HepG2 (cell line): ENCODE results near the gene STRADA. TPM values are rescaled to one million over a fixed set of nuclear protein-coding genes. Genes with fewer than 3 reads are reported as not detected.

ENCODE experiments used
- ATAC-seq: fragments of 200-7000 bp; cut with Tn5 transposase; 3 replicates; pipeline ENCODE4 v1.9.1; 2020; ENCODE audit warnings: mild to moderate bottlenecking, moderate library complexity
- BruUV-seq: library from RNA; stranded (reverse); fragments of 400-500 nt; replicated peaks from 2 replicates; lab custom pipeline; 2021; lab: Mats Ljungman, UMichigan
- CTCF ChIA-PET: fragments of 300-600 bp; formaldehyde crosslinking; extraction: SDS; loops from one replicate; lab custom pipeline; 2021; ENCODE audit warnings: low total read pairs, inconsistent platforms, low intra/inter-chr PET ratio; lab: Yijun Ruan, JAX
- POLR2A ChIA-PET: fragments of 350-600 bp; sonication (Branson Sonifier 250); formaldehyde crosslinking; loops from one replicate; lab custom pipeline; 2020; ENCODE audit warnings: antibody characterized with exemption, inconsistent platforms; lab: Yijun Ruan, JAX
- DNase-seq: peaks from one replicate; pipeline ENCODE4 v3.0.0-alpha.2; 2015; ENCODE audit warnings: low spot score
- FAIRE-seq: peaks from 3 replicates; lab custom pipeline; 2011; peaks lifted over from hg19 to GRCh38; lab: Jason Lieb, UNC
- H2AFZ ChIP-seq: one replicate; pipeline ENCODE4 v1.6.1; 2011; ENCODE audit warnings: low read length, inconsistent platforms
- H3K27ac ChIP-seq: fragments of 300-600 bp; 3 replicates; pipeline ENCODE4 v1.8.0; 2011; ENCODE audit warnings: mixed run types, mild to moderate bottlenecking, mixed read lengths, low read length, inconsistent platforms; ENCODE audit not compliant: insufficient read depth; ENCODE audit errors: extremely low read length
- H3K27me3 ChIP-seq, 2 experiments: fragments of 200-600 bp in 1 of 2; 2 replicates in 1 of 2; 3 replicates in 1 of 2; pipeline versions ENCODE4 v1.6.0 to v1.8.0; 2011; ENCODE audit warnings: low read length in 2 of 2, mild to moderate bottlenecking in 2 of 2, moderate library complexity in 2 of 2, inconsistent platforms in 1 of 2; ENCODE audit not compliant: insufficient read depth in 2 of 2, control insufficient read depth in 1 of 2
- H3K36me3 ChIP-seq, 2 experiments: fragments of 200-600 bp in 1 of 2; replicated peaks in 1 of 2; 2 replicates in 1 of 2; 3 replicates in 1 of 2; pipeline versions ENCODE4 v1.5.1 to v1.8.0; 2011; ENCODE audit warnings: low read length in 2 of 2, inconsistent platforms in 1 of 2; ENCODE audit not compliant: insufficient read depth in 2 of 2, control insufficient read depth in 1 of 2
- H3K4me1 ChIP-seq: 2 replicates; pipeline ENCODE4 v1.5.1; 2012; ENCODE audit warnings: low read length, inconsistent platforms; ENCODE audit not compliant: insufficient read depth
- H3K4me2 ChIP-seq: 2 replicates; pipeline ENCODE4 v1.6.0; 2011; ENCODE audit warnings: low read depth, low read length, inconsistent platforms
- H3K4me3 ChIP-seq, 3 experiments: fragments of 200-600 bp in 1 of 3; sonication (generic), shearing (Covaris generic) in 1 of 3; replicated peaks in 1 of 3; 2 replicates each; pipeline ENCODE4 v1.5.1; 2011 to 2016; ENCODE audit warnings: low read length in 3 of 3, inconsistent platforms in 2 of 3, low read depth in 2 of 3, mild to moderate bottlenecking in 2 of 3, control low read depth in 1 of 3, mixed read lengths in 1 of 3; ENCODE audit not compliant: insufficient read depth in 1 of 3
- H3K79me2 ChIP-seq: one replicate; pipeline ENCODE4 v1.6.1; 2011; ENCODE audit warnings: low read length, inconsistent platforms; ENCODE audit not compliant: insufficient read depth
- H3K9ac ChIP-seq: 2 replicates; pipeline ENCODE4 v1.6.0; 2011; ENCODE audit warnings: mild to moderate bottlenecking, low read depth, low read length, inconsistent platforms; ENCODE audit not compliant: insufficient read depth
- H3K9me3 ChIP-seq: 2 replicates; pipeline ENCODE4 v1.5.1; 2012; ENCODE audit warnings: mild to moderate bottlenecking, low read length
- H4K20me1 ChIP-seq: 2 replicates; pipeline ENCODE4 v1.6.0; 2011; ENCODE audit warnings: inconsistent platforms, mild to moderate bottlenecking, low read length, moderate library complexity; ENCODE audit not compliant: insufficient read depth
- AKNA ChIP-seq: sonication (generic); formaldehyde crosslinking; IDR thresholded peaks from 2 replicates; pipeline ENCODE4 v1.4.0; 2020; ENCODE audit warnings: missing genetic modification reagents, borderline replicate concordance
- CHD4 ChIP-seq: fragments of 200-600 bp; sonication (generic); IDR thresholded peaks from 2 replicates; pipeline ENCODE4 v1.7.0; 2017; ENCODE audit warnings: mild to moderate bottlenecking, low read length, borderline replicate concordance
- EED ChIP-seq: sonication (generic); formaldehyde crosslinking; IDR thresholded peaks from 2 replicates; pipeline ENCODE4 v1.5.0; 2020; ENCODE audit warnings: mild to moderate bottlenecking, missing genetic modification reagents
- GABPB1 ChIP-seq: IDR thresholded peaks from 2 replicates; pipeline ENCODE4 v1.6.1; 2016; ENCODE audit warnings: mild to moderate bottlenecking, missing genetic modification reagents, moderate library complexity, missing compliant biosample characterization
- IKZF1 ChIP-seq: fragments of 450-650 bp; IDR thresholded peaks from 2 replicates; pipeline ENCODE4 v1.7.1; 2016
- IRX3 ChIP-seq: sonication (generic); formaldehyde crosslinking; IDR thresholded peaks from 2 replicates; pipeline ENCODE4 v1.8.1; 2023; ENCODE audit warnings: mild to moderate bottlenecking, low read depth, missing genetic modification reagents, borderline replicate concordance
- NBN ChIP-seq: fragments of 450-650 bp; conservative IDR thresholded peaks from 2 replicates; pipeline ENCODE4 v1.6.1; 2017
- NR0B2 ChIP-seq: sonication (generic); formaldehyde crosslinking; IDR thresholded peaks from 2 replicates; pipeline ENCODE4 v1.4.0; 2020; ENCODE audit warnings: mild to moderate bottlenecking, missing genetic modification reagents
- POLR2AphosphoS5 ChIP-seq: IDR thresholded peaks from 2 replicates; pipeline ENCODE4 v1.6.1; 2012; ENCODE audit warnings: low read depth, low read length
- RFXANK ChIP-seq: IDR thresholded peaks from 2 replicates; pipeline ENCODE4 v1.6.1; 2016
- RFXAP ChIP-seq: sonication (generic); formaldehyde crosslinking; IDR thresholded peaks from 2 replicates; pipeline ENCODE4 v1.4.0; 2020; ENCODE audit warnings: missing genetic modification reagents, borderline replicate concordance
- RXRA ChIP-seq: sonication (generic); formaldehyde crosslinking; IDR thresholded peaks from 2 replicates; pipeline ENCODE4 v1.5.1; 2020; ENCODE audit warnings: missing genetic modification reagents
- TAF15 ChIP-seq: fragments of 200-400 bp; formaldehyde crosslinking; IDR thresholded peaks from one replicate; pipeline ENCODE4 v1.6.1; 2018; ENCODE audit warnings: mild to moderate bottlenecking, low read depth, low read length; ENCODE audit not compliant: poor library complexity, severe bottlenecking
- TEAD3 ChIP-seq: optimal IDR thresholded peaks from 2 replicates; pipeline ENCODE3; 2016; ENCODE audit warnings: borderline replicate concordance
- ZFY ChIP-seq: sonication (generic); formaldehyde crosslinking; IDR thresholded peaks from 2 replicates; pipeline ENCODE4 v1.4.0; 2020; ENCODE audit warnings: missing genetic modification reagents
- ZNF253 ChIP-seq: sonication (generic); formaldehyde crosslinking; IDR thresholded peaks from 2 replicates; pipeline ENCODE4 v1.8.0; 2022; ENCODE audit warnings: mild to moderate bottlenecking, missing genetic modification reagents, borderline replicate concordance
- ZNF383 ChIP-seq: sonication (generic); formaldehyde crosslinking; IDR thresholded peaks from 2 replicates; pipeline ENCODE4 v1.4.0; 2020; ENCODE audit warnings: missing genetic modification reagents, mild to moderate bottlenecking, borderline replicate concordance
- WGBS: methylation state at CpG from one replicate; pipeline ENCODE4 v1.1.6; 2017; ENCODE audit warnings: low lambda C conversion rate; 5-methylcytosine and 5-hydroxymethylcytosine counted together
- in situ Hi-C: cut with HindIII; loops from 2 replicates; pipeline ENCODE4 v1.10.0; 2017; ENCODE audit warnings: low pct_unique_long_range_greater_than_20kb; ENCODE audit not compliant: extremely low pct_ligation_motif_present
- intact Hi-C: fragments of 100-400 bp; cut with micrococcal nuclease; formaldehyde crosslinking; loops from one replicate; pipeline ENCODE4 v1.10.0; 2022; ENCODE audit not compliant: unreplicated experiment
- polyA plus RNA-seq, 8 experiments: library from polyadenylated mRNA; depleted of rRNA in 3 of 8; stranded (reverse) in 7 of 8; unstranded in 1 of 8; fragments of >200 nt; fragmentation: Illumina TruSeq in 4 of 8; extraction: Trizol in 4 of 8; gene quantifications; 2 replicates each; pipeline versions ENCODE4 v1.2.1 to v1.2.3, GENCODE V29; 2011 to 2016; ENCODE audit warnings: low read depth in 4 of 8, missing spikeins in 1 of 8, mixed read lengths in 1 of 8; ENCODE audit not compliant: insufficient read depth in 1 of 8
- total RNA-seq, 5 experiments: library from RNA; depleted of rRNA; stranded (reverse); fragments of >200 nt; fragmentation: Illumina TruSeq; extraction: Trizol; gene quantifications; 2 replicates each; pipeline ENCODE4 v1.2.3, GENCODE V29; 2016; ENCODE audit warnings: low read depth in 1 of 5

Gene STRADA
- total and polyA plus RNA-seq, 2 of the 13 experiments (the other 11 are each of a cell fraction or from before 2014, with no cell fraction given) = 17.6 to 17.9 TPM

DNA sequence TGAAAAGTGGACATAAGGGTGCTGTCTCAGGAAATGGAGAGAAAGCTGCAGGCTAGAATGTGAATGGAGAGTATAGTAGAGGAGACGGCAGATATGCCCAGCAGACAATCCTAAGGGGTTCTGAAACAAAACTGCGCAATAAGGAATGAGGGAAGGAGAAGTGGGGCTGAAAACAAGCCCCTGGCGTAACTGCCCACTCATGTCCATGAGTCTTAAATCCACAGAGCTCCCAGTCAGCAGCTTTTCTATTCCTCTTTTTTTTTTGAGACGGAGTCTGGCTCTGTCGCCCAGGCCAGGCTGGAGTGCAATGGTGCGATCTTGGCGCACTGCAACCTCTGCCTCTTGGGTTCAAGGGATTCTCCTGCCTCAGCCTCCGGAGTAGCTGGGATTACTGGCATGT is 5.9 kb downstream of the STRADA start (continued):
- TF ChIP-seq RFXAP (CRISPR knock-in tag) = no peak
- TF ChIP-seq NBN = no peak
- TF ChIP-seq CHD4 = no peak

DNA sequence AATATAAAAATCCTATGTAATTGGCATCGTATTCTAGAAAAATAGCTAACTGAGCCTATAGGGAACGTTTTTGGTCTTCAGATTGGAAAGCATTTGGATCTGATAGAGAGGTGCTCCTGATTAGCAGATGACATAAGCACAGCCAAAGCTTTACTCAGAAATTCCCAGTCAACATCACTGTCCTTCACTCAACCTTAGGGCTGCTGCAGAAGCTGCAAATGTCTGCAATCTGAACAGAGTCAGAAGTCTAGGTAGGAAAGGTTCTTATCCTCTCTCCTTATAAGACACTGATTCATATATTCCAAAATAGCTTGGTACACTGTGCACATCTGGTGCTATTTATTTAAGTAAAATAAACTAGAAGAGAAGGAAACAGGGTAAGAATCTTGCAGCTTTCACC is 19.2 kb downstream of the STRADA start:
- FAIRE-seq = no peak
- Histone ChIP-seq H3K9me3 (no peaks in the 10 kb centered on the region), H3K4me3 (no peak overlapping the region), H3K9ac (no peak overlapping the region), H2AFZ (no peak overlapping the region), H3K4me1 (no peaks in the 10 kb centered on the region), H3K27me3 (no peaks in the 10 kb centered on the region), H4K20me1 (no peaks in the 10 kb centered on the region), H3K27ac (no peak overlapping the region), H3K4me2 (no peak overlapping the region), H3K79me2 (no peaks in the 10 kb centered on the region), H3K36me3 (no peaks in the 10 kb centered on the region; a peak in 1 of 5 replicates)
- no peak for ATAC-seq
- no TSS peak for BruUV-seq
- in situ Hi-C loops (no loop called here), intact Hi-C loops (no loop called here)
- POLR2A ChIA-PET = interaction anchor here (1.7 kb wide), 1 partner anchor 20 kb away, joined by 3 read pairs; no protein-coding TSS in a partner anchor
- CTCF ChIA-PET = no interaction called here
- no peak for DNase-seq
- WGBS = 69% methylated on average over 2 of the region's 2 CpGs
- TF ChIP-seq GABPB1 (CRISPR knock-in tag) = no peak
- no peak for TF ChIP-seq TEAD3 (CRISPR knock-in tag)
- TF ChIP-seq EED (CRISPR knock-in tag) = no peak
- TF ChIP-seq ZNF253 = no peak
- no peak for TF ChIP-seq IRX3 (CRISPR knock-in tag)
- no peak for TF ChIP-seq POLR2AphosphoS5
- no peak for TF ChIP-seq NR0B2 (CRISPR knock-in tag)
- no peak for TF ChIP-seq ZNF383
- TF ChIP-seq RFXANK (CRISPR knock-in tag) = no peak
- no peak for TF ChIP-seq RXRA (CRISPR knock-in tag)
- no peak for TF ChIP-seq ZFY
- TF ChIP-seq TAF15 = no peak
- TF ChIP-seq IKZF1 = no peak
- no peak for TF ChIP-seq AKNA (CRISPR knock-in tag)
